ENCODE measurements around the gene MORN1.

DNA sequence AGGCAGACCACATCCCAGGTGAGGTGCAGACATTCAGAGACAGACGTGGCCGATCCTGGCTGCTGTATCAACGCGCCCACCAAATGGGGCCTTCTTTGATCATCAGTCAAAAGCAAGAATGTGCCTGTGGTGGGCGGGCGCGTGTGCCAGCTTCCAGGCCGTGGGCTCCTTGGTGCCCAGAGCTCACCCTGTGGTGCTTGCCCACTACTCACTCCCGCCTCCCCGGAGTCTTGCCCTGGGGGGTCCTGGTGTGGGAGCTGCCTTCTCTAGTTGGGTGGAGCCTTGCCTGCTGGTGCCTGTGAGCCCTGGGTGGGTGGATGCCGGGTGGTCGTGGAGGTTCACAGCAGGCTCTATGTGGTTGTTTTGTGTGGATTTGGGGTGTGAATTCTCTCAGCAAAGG, 92.7 kb downstream of the MORN1 start:
- TF ChIP-seq POLR2A (IDR thresholded peaks at IDR 0.05; ENCODE audit: low read depth, low read length) (no peak), TAF1 (IDR thresholded peaks at IDR 0.05; ENCODE audit: borderline replicate concordance, low read depth, low read length) (no peak)

Data from GM12892 (cell line).